Upper lobe of right lung (tissue), 1 donor: ENCODE measurements around the gene BTG2. TPM values are rescaled to one million over a fixed set of nuclear protein-coding genes. Genes with fewer than 3 reads are reported as not detected.

Source experiments
- ATAC-seq: fragments of 200-7000 bp; cut with Tn5 transposase; one replicate; pipeline ENCODE4 v1.9.1; 2020; ENCODE audit warnings: mild to moderate bottlenecking, moderate library complexity
- DNase-seq: peaks from one replicate; pipeline ENCODE4 v3.0.0-alpha.2; 2020
- H3K27ac ChIP-seq: fragments of 200-600 bp; one replicate; pipeline ENCODE4 v1.8.0; 2022
- H3K27me3 ChIP-seq: fragments of 200-600 bp; one replicate; pipeline ENCODE4 v1.8.0; 2022; ENCODE audit warnings: mild to moderate bottlenecking
- H3K36me3 ChIP-seq: fragments of 200-600 bp; one replicate; pipeline ENCODE4 v1.8.0; 2022
- H3K4me1 ChIP-seq: fragments of 200-600 bp; one replicate; pipeline ENCODE4 v1.8.0; 2022
- H3K4me3 ChIP-seq: fragments of 200-600 bp; one replicate; pipeline ENCODE4 v1.8.0; 2022; ENCODE audit warnings: mild to moderate bottlenecking
- H3K9me3 ChIP-seq: fragments of 200-600 bp; one replicate; pipeline ENCODE4 v1.8.0; 2022
- intact Hi-C: fragments of 100-400 bp; cut with DNase I; formaldehyde crosslinking; loops from one replicate; pipeline ENCODE4 v1.11.0; 2022
- total RNA-seq: library from RNA; stranded (reverse); fragmentation: NEBNext Ultra II Directional; extraction: Animal tissue kit (Norgen Biotek cat#: 25700); gene quantifications from one replicate; pipeline ENCODE4 v1.2.1, GENCODE V29; 2021
- TF ChIP-seq, protein P1 (sequence below): fragments of 200-600 bp; IDR thresholded peaks from one replicate; pipeline ENCODE4 v1.8.0; 2022; ENCODE audit warnings: antibody characterized with exemption
- donor health status: DM: no; HTN: yes; CAD: no; lungs with severe emphysema.

Gene BTG2
- total RNA-seq, 1 donor from 2014 or later, result 95.3 TPM

- intact Hi-C loops, result no loop called here
- no peak overlapping the region for H3K4me3 ChIP-seq
- H3K4me1 ChIP-seq, result peaks cover 54% of the 10 kb centered on the region
- TF ChIP-seq, protein P1, sequence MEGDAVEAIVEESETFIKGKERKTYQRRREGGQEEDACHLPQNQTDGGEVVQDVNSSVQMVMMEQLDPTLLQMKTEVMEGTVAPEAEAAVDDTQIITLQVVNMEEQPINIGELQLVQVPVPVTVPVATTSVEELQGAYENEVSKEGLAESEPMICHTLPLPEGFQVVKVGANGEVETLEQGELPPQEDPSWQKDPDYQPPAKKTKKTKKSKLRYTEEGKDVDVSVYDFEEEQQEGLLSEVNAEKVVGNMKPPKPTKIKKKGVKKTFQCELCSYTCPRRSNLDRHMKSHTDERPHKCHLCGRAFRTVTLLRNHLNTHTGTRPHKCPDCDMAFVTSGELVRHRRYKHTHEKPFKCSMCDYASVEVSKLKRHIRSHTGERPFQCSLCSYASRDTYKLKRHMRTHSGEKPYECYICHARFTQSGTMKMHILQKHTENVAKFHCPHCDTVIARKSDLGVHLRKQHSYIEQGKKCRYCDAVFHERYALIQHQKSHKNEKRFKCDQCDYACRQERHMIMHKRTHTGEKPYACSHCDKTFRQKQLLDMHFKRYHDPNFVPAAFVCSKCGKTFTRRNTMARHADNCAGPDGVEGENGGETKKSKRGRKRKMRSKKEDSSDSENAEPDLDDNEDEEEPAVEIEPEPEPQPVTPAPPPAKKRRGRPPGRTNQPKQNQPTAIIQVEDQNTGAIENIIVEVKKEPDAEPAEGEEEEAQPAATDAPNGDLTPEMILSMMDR, result no peak
- H3K9me3 ChIP-seq, result no peaks in the 10 kb centered on the region
- no peaks in the 10 kb centered on the region for H3K27me3 ChIP-seq
- peak overlapping the region; percentile 90 for H3K27ac ChIP-seq
- H3K36me3 ChIP-seq, result no peaks in the 10 kb centered on the region
- ATAC-seq (no peak), DNase-seq (no peak)
These were observed 16.9 kb upstream of the BTG2 start for GRCh38 chr1:203288400-203288799.

DNA sequence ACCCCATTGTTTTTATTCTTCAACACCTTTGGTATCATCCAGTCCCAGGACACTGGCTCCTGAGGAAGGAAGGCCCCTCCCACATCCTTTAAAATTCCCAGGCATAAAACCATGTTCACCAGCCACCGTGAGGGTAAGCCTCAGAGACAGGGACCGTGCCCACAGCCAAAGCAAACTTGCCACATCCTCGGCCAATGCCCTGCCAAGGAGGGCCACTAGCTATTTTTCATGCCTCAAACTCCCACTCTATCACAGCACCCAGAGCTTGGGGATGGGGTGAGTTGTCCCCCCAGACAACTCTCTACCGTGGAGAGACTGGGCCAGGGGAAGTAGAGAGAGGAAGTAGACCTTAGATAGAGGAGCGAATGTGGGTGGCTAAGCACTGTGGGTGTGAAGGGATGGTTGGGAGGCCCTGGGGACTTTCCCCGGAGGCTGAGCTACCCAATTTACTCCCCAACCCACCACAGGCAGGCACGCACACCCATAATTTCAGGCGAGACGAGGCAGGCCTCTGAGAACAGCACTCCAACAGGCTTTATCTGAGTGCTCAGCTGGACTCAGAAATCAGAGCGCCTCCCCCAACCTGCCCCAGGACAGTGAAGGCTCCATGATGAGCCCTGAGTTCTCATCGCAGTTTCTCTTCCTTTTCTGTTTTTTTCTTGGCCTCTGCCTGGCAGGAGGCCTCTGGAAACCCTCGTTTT lies 15.9 kb upstream of the BTG2 start:
- TF ChIP-seq, protein P1, result no peak
- Histone ChIP-seq H3K4me3 (peak overlapping the region; percentile 33), H3K27ac (peak overlapping the region; percentile 90), H3K4me1 (peaks cover 54% of the 10 kb centered on the region), H3K27me3 (no peaks in the 10 kb centered on the region), H3K9me3 (no peaks in the 10 kb centered on the region), H3K36me3 (no peaks in the 10 kb centered on the region)
- intact Hi-C loops, result no loop called here
- ATAC-seq (peak; percentile 64), DNase-seq (peak; percentile 79)

GRCh38 chr1:203289982-203290260 lies 15.4 kb upstream of the BTG2 start:
- no peaks in the 10 kb centered on the region for H3K9me3 ChIP-seq
- no peaks in the 10 kb centered on the region for H3K36me3 ChIP-seq
- peak overlapping the region; percentile 33 for H3K4me3 ChIP-seq
- DNase-seq (no peak), ATAC-seq (no peak)
- TF ChIP-seq, protein P1, result no peak
- intact Hi-C loops, result no loop called here
- peak overlapping the region; percentile 90 for H3K27ac ChIP-seq
- H3K4me1 ChIP-seq, result peaks cover 54% of the 10 kb centered on the region
- no peaks in the 10 kb centered on the region for H3K27me3 ChIP-seq

- peak overlapping the region; percentile 33 for H3K4me3 ChIP-seq
- H3K36me3 ChIP-seq, result no peaks in the 10 kb centered on the region
- no peaks in the 10 kb centered on the region for H3K27me3 ChIP-seq
- intact Hi-C loops, result no loop called here
- no peaks in the 10 kb centered on the region for H3K9me3 ChIP-seq
- DNase-seq (peak; percentile 99), ATAC-seq (peak; percentile 88)
- H3K4me1 ChIP-seq, result peaks cover 54% of the 10 kb centered on the region
- TF ChIP-seq, protein P1, result no peak
- H3K27ac ChIP-seq, result peak overlapping the region; percentile 90
These were observed 14.8 kb upstream of the BTG2 start for GRCh38 chr1:203290261-203291089.

DNA sequence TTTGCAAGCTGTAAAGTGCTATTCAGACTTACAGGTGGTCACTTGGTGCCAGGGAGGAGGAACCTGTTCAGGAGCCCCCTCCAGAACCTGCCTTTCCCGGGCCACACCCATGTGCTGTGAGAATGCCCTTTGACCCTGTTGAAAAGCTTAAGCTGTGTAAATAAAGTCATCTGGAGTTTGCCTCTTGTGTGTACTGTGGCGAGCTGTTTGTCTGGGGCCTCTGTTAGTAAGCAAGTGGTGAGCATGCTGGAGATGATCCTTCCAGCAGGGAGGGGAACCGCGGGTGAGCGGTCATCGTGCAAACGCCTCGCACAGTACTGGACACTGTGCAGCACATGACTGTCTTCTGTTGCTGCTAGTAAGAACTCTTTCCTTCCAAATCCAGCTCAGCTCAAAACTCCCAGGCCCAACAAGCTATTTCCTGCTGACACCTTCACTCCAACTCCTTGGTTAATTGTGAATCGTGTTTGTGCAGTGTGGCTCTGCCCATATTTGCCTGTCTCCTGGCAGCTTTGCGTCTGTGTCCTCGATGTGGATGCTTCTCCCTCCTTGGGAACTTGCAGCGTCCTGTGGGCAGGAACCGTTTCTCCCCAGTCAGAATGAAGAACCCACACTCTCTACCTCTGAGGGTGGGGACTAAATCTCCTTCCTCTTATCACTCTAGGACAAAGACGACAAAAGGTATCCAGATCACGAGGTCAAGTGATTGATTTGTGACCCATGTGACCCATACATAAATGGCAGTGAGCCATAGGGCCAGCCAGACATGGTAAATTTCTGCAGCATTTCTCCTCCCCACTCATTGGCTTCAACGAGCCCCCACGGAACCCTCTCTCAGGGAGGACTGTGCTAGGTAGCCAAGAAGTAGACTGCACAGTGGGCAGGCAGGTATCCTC lies 13.9 kb upstream of the BTG2 start:
- DNase-seq (no peak), ATAC-seq (no peak)
- H3K36me3 ChIP-seq, result no peaks in the 10 kb centered on the region
- intact Hi-C loops, result no loop called here
- peaks cover 51% of the 10 kb centered on the region for H3K4me1 ChIP-seq
- no peaks in the 10 kb centered on the region for H3K9me3 ChIP-seq
- no peak overlapping the region for H3K4me3 ChIP-seq
- TF ChIP-seq, protein P1, result no peak
- peak overlapping the region; percentile 90 for H3K27ac ChIP-seq
- H3K27me3 ChIP-seq, result no peaks in the 10 kb centered on the region
